ENCODE data around the gene TNFSF15. TPM values are rescaled to one million over a fixed set of nuclear protein-coding genes. Genes with fewer than 3 reads are reported as not detected.

TNFSF15 gene
- total RNA-seq (2014; rRNA removed; shearing (Covaris generic)), result 0.75 and 0.80 TPM in 2 replicates

DNA sequence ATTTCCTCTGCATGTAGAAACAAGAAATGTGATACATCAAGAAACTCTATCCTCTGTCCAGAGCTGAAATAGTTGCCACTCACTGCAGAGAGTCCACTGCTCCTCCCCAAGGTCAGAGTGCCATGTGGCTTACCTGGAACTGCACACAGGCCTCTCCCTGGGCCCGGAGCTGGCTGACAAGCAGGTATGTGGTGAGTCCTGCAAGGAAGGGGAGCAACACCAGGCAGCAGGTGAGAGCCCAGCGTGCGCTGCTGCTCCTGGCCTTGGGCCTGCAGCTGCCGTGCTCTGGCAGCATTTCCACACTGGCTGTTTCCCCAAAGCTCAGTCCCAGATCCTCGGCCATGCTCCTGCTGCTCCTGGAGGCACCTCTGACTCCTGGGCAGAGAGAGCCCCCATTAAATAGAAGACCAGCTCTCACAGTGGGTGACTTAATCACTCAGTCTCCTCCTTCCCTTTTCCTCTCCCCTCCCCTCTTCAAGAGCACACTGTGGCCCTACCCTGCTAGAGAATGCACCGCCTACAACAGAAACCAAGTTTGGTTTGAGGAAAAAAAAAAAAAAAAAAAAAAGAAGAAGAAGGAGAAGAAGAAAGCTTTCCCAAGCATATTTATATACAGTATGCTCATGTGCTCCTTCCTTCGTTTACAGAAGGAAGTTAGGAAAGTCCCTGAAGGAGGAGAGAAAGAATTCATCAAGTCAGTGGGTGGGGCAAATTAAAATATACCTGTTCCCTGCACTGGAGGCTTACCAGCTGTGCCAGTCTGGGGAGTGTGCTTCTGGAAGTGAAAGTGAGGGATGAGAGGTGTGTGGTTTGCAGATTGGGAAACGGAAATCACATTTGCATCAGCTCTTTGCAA lies at the start of gene TNFSF15:
Gene TNFSF15, minus strand, starts transcription at position 370 of the 856 bp plus-strand sequence. Its CDS starts 27 bp downstream, at position 343.
- peak; percentile 17 for DNase-seq (ENCODE audit: low spot score)

GRCh38 chr9:114855488-114855887 lies 49.6 kb upstream of the TNFSF15 start:
- DNase-seq (ENCODE audit: low spot score), result no peak

- no peak for DNase-seq (ENCODE audit: low spot score)
These were observed 49.0 kb upstream of the TNFSF15 start for GRCh38 chr9:114854736-114855355.

DNA sequence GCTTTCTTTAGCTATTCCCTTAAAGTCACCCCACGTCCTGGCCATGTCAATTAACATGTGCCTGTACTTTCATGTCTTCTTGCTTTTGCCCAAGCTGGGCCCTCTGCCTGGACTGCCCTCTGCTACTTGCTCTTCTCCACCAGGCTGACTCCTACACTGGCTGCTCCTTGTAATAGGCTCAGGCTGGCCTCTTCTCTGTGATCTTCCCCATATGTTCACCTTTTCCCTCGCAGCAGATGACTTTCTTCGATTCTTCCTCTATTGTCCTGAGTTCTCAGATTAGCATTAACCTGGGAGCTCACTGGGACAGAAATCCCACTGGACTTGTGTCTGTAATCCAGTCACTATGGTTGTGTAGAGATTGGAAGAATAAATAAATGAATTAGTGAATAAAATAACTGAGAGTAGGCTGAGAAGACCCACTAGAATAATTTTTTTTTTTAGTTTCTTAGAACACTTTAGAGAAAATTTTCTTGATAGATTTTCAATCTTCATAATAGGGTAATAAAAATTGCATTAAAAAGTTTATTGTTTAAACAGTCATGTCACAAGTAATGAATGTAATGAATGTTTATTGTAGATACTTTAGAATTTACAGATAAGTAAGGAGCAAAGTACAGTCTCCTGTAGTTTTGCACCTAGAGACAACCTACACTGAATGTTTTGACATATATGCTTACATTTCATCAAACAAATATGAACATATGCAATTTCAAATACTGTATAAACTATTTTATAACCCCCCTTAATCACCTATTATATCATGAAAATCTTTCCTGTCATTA lies 47.4 kb upstream of the TNFSF15 start:
- DNase-seq (ENCODE audit: low spot score), result no peak

DNA sequence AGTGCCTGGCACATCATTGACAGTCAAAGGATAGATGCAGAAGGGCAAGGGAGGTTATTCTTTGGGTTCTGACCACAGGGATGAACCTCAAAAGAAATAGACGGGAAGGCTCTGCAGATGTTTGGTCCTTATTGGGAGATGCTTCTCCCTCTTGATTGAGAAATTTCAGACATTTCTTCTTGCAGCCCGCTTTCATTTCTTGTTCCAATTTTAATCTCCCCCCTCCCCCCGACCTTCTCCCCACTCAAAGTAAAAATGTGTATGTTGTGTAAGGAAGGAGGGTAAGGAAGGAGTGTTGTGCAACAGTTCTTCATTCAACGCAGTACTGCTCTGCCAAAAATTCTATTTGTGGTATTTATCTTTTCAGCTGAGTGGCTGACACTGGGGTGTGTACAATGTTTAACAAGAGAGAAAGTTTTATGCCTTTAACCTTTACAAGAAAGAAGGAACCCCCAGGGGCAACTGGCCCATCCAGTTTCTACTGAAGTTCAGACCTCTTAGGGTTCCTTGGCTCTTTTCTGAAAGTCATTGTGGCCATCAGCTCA lies 46.3 kb upstream of the TNFSF15 start:
- no peak for DNase-seq (ENCODE audit: low spot score)

DNA sequence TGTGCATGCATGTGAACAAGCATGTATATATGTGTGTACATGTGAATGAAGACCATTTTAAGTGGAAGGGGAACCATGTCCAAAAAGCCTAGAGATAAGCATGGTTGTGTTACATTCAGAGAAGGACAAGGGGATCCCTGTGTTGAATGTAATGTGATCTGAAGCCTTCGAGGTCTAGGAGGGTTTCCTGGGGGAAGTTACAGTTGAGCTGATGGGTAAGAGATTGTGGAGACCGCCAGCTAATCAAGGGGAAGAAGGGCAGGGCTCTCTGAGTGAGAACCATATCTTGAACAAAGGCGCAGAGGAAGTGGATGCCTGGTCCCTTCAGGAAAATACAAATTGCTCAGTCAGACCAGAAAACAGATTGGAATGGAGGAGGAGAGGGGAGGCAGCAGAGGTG lies 45.5 kb upstream of the TNFSF15 start:
- DNase-seq (ENCODE audit: low spot score), result no peak

DNA sequence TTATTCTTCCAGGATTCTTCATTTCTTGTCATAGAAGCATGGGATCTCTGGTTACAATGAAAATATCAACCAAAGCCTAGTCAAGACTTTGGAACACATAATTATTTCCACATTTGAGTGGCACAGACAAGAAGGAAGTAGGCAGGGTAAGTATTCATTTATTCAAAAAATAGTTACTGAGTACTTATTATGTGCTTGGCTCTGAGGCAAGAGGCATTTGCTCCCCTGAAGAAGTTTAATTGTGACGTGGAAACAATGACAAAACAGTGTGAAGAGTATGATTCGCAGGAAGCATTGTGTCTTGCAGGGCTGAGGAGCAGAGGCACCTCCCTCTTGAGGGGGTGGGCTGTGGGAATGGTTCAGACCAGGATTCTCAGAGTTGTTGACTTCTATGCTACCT lies 45.0 kb upstream of the TNFSF15 start:
- no peak for DNase-seq (ENCODE audit: low spot score)

GRCh38 chr9:114849450-114849849 lies 43.6 kb upstream of the TNFSF15 start:
- DNase-seq (ENCODE audit: low spot score), result no peak

DNA sequence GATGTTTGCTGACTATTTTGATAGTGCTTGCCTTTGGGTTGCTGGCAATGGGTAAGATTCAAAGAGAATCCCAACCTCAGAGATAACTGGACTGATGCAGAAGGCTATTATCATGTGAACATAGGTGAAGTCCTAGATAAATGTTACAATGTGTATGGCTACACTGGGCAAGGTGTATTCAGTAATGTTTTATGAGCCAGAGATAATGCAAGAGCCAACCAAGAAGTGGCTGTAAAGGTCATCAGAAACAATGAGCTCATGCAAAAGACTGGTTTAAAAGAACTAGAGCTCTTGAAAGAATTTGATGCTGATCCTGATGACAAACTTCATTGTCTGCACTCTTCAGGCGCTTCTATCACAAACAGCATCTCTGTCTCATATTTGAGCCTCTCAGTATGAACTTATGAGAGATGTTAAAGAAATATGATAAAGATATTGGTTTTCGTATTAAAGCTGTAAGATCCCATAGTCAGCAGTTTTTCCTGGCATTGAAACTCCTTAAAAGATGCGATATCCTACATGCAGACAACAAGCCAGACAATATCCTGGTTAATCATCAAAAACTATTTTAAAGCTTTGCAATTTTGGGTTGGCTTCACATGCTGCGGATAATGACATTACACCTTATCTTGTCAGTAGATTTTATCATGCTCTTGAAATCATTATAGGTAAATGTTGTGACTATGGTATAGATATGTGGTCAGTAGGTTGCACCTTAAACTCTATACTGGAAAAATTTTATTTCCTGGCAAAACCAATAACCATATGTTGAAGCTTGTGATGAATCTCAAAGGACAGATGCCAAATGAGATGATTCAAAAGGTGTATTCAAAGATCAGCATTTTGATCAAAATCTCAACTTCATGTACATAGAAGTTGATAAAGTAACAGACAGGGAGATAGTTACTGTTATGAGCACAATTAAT lies 41.9 kb upstream of the TNFSF15 start:
- no peak for DNase-seq (ENCODE audit: low spot score)

GRCh38 chr9:114845373-114845772 lies 39.5 kb upstream of the TNFSF15 start:
- DNase-seq (ENCODE audit: low spot score), result no peak

DNA sequence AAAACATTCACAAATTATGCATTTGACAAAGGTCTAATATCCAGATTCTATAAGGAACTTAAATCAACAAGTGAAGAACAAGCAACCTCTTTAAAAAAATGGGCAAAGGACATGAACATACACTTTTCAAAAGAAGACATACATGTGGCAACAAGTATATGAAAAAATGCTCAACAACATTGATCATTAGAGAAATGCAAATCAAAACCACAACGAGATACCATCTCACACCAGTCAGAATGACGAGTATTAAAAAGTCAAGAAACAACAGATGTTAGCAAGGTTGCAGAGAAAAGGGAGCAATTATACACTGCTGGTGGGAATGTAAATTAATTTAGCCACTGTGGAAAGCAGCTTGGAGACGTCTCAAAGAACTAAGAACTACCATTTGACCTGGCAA lies 38.9 kb upstream of the TNFSF15 start:
- no peak for DNase-seq (ENCODE audit: low spot score)

DNA sequence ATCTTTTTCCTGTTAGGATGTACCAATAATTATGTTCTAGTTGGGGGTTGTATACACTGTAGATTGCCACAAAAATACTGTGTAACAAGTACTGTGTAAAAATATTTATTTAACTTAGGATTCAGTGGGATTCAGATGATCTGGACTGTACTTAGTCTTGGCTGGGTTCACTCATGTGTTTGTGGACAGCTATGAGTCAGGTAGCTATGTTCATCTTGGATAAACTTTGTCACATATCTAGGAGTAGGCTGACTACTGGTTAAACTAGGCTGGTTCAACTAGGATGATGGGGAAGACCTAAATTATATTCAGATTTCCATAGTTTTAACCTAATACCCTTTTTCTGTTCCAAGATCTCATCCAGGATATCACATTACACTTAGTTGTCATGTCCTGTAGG lies 32.1 kb upstream of the TNFSF15 start:
- DNase-seq (ENCODE audit: low spot score), result no peak

GRCh38 chr9:114836769-114837168 lies 30.9 kb upstream of the TNFSF15 start:
- no peak for DNase-seq (ENCODE audit: low spot score)

- DNase-seq (ENCODE audit: low spot score), result no peak
These were observed 28.5 kb upstream of the TNFSF15 start for GRCh38 chr9:114834386-114834785.

DNA sequence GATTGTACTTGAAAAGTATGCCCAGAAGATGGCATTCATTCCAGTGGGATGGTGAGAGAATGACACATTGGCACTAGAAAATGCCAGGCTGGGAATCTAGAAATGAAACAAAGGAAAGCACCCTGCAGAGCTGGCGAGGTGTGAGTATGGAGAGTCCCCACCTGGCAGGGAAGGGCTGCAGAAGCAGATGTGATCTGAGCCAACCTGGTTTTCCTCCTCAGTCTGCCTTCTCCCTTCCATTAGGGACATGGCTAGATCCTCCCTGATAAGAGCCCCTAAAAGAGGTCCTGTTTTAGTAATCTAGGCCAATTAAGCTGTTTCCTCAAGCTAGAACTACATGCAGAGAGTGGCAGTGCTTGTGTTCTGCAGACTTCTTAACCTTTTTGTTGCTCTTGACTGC lies 24.7 kb upstream of the TNFSF15 start:
- DNase-seq (ENCODE audit: low spot score), result no peak

- no peak for DNase-seq (ENCODE audit: low spot score)
These were observed 24.0 kb upstream of the TNFSF15 start for GRCh38 chr9:114829574-114830440.

- DNase-seq (ENCODE audit: low spot score), result no peak
These were observed 22.4 kb upstream of the TNFSF15 start for GRCh38 chr9:114828303-114828650.

GRCh38 chr9:114827641-114828302 lies 21.9 kb upstream of the TNFSF15 start:
- no peak for DNase-seq (ENCODE audit: low spot score)

- DNase-seq (ENCODE audit: low spot score), result no peak
These were observed 20.6 kb upstream of the TNFSF15 start for GRCh38 chr9:114826431-114826830.

Measured in H4 (cell line).